ENCODE measurements around the gene ARL5B.
"Not testable (repeated sequence)": the region's sequence is repeated elsewhere in the genome, so short reads cannot be mapped to it uniquely, and the experiment has no call there.

Gene ARL5B

GRCh38 chr10:18632500-18632899 is 26.7 kb upstream of the ARL5B start:
- 0 out of 2 replicates have a peak, but pooled peaks have one; percentile 25 for TF ChIP-seq SCRT2 (tag by site-specific recombination; IDR thresholded peaks at IDR 0.05)
- CTCF ChIA-PET, POLR2A ChIA-PET: not testable (repeated sequence)

GRCh38 chr10:18635995-18636394 is 23.2 kb upstream of the ARL5B start:
- no peak for TF ChIP-seq ZNF202 (tag by site-specific recombination; IDR thresholded peaks at IDR 0.05; ENCODE audit: borderline replicate concordance)
- TF ChIP-seq ZNF692 (tag by site-specific recombination; IDR thresholded peaks at IDR 0.05): no peak
- no peak for TF ChIP-seq ZNF555 (tag by site-specific recombination; conservative IDR thresholded peaks at IDR 0.05)
- no peak for TF ChIP-seq SP3 (tag by site-specific recombination; IDR thresholded peaks at IDR 0.05)
- no peak for TF ChIP-seq ZNF596 (tag by site-specific recombination; IDR thresholded peaks at IDR 0.05)
- TF ChIP-seq ZSCAN23 (tag by site-specific recombination; IDR thresholded peaks at IDR 0.05): no peak
- TF ChIP-seq ZNF350 (tag by site-specific recombination; IDR thresholded peaks at IDR 0.05): no peak
- TF ChIP-seq PRDM10 (tag by site-specific recombination; IDR thresholded peaks at IDR 0.05): no peak
- TF ChIP-seq GLIS1 (tag by site-specific recombination; IDR thresholded peaks at IDR 0.05): no peak
- no peak for TF ChIP-seq ZNF558 (tag by site-specific recombination; IDR thresholded peaks at IDR 0.05)
- no peak for TF ChIP-seq KLF10 (tag by site-specific recombination; IDR thresholded peaks at IDR 0.05)
- no peak for TF ChIP-seq ZNF658 (tag by site-specific recombination; IDR thresholded peaks at IDR 0.05)
- no peak for TF ChIP-seq SCRT2 (tag by site-specific recombination; IDR thresholded peaks at IDR 0.05)
- no peak for TF ChIP-seq SALL2 (tag by site-specific recombination; IDR thresholded peaks at IDR 0.05; ENCODE audit: borderline replicate concordance)
- no peak for TF ChIP-seq ZNF174 (tag by site-specific recombination; IDR thresholded peaks at IDR 0.05)
- TF ChIP-seq KLF17 (tag by site-specific recombination; IDR thresholded peaks at IDR 0.05): no peak
- no peak for TF ChIP-seq ZNF837 (tag by site-specific recombination; IDR thresholded peaks at IDR 0.05)
- no peak for TF ChIP-seq ZSCAN18 (tag by site-specific recombination; IDR thresholded peaks at IDR 0.05)
- no peak for TF ChIP-seq ZBTB21 (tag by site-specific recombination; IDR thresholded peaks at IDR 0.05)
- TF ChIP-seq ZNF280C (tag by site-specific recombination; IDR thresholded peaks at IDR 0.05): no peak
- ChIA-PET POLR2A (no interaction called here), CTCF (interaction anchor here (0.6 kb wide), 1 partner anchor 1227 kb away, joined by 3 read pairs; no protein-coding TSS in a partner anchor)
- H3K27ac ChIP-seq (ENCODE audit: extremely low read depth, low read depth, low read length): no peak overlapping the region
- no peaks in the 10 kb centered on the region for H3K9me3 ChIP-seq (ENCODE audit: control insufficient read depth, insufficient read depth, low read depth, low read length)
- no peaks in the 10 kb centered on the region; a peak in 1 of 3 replicates for H3K36me3 ChIP-seq (ENCODE audit: control insufficient read depth in 2 of 2, insufficient read depth in 1 of 2, low read length in 2 of 2)
- H3K4me1 ChIP-seq (ENCODE audit: control insufficient read depth, insufficient read depth, low read length): no peaks in the 10 kb centered on the region
- no peak overlapping the region for H3K4me3 ChIP-seq (ENCODE audit: low read depth, low read length)

More at GRCh38 chr10:18632500-18632899, 26.7 kb upstream of the ARL5B start:
- H3K36me3 ChIP-seq (ENCODE audit: control insufficient read depth in 2 of 2, insufficient read depth in 1 of 2, low read length in 2 of 2); H3K27ac ChIP-seq (ENCODE audit: extremely low read depth, low read depth, low read length); H3K4me3 ChIP-seq (ENCODE audit: low read depth, low read length); H3K9me3 ChIP-seq (ENCODE audit: control insufficient read depth, insufficient read depth, low read depth, low read length); H3K4me1 ChIP-seq (ENCODE audit: control insufficient read depth, insufficient read depth, low read length): not testable (repeated sequence)

- H3K36me3 ChIP-seq (ENCODE audit: control insufficient read depth in 2 of 2, insufficient read depth in 1 of 2, low read length in 2 of 2); POLR2A ChIA-PET; H3K9me3 ChIP-seq (ENCODE audit: control insufficient read depth, insufficient read depth, low read depth, low read length); H3K4me1 ChIP-seq (ENCODE audit: control insufficient read depth, insufficient read depth, low read length); H3K27ac ChIP-seq (ENCODE audit: extremely low read depth, low read depth, low read length); H3K4me3 ChIP-seq (ENCODE audit: low read depth, low read length); CTCF ChIA-PET: not testable (repeated sequence)
These were observed 21.8 kb upstream of the ARL5B start for GRCh38 chr10:18637400-18637799.

Measured in HEK293 (cell line).